HG03520 (cell line): Measurements from ENCODE around the gene ATP8A1.

ENCODE experiments used
- ATAC-seq: cut with Tn5 transposase; IDR thresholded peaks from one replicate; pipeline ENCODE4 v1.9.1; 2021; ENCODE audit warnings: mild to moderate bottlenecking, moderate library complexity; ENCODE audit not compliant: unreplicated experiment

The ATP8A1 gene

DNA sequence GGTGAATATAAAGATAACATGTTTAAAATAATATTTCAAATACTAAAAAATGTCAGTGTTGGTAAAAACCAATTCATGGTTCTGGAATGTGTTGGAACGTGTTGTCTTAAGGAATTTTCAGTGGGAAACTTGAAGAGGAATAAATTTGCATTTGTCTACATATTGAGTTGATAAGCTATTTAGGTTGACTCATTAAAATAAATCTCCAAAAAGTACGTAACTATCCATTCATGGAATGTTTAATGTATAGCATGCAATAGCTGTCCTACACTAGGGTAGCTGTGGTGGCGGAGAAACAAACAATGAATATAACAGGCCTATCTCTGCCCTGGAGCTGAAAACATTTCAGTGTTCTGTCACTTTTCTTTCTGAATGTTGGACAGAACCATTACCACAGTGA is 239.4 kb downstream of the ATP8A1 start:
- ATAC-seq, result no peak

DNA sequence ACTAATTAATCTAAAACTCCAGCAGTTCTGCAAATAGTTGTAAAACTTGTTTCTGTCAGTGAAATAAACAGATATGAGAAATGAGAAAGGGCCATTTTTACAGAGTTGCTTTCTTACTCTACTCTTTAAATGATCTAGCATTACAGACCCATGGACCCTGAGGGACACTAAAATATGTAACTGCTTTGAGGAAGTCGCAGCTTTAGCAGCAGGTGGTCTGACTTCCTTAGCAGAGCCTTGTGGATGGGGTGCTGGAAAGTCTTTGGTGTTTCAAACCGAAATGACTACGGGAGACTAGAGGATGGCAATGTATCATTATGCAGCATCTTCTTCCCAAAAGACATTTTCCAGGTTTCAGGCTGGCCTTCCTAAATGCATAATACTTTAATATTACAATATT is 240.9 kb downstream of the ATP8A1 start:
- no peak for ATAC-seq

DNA sequence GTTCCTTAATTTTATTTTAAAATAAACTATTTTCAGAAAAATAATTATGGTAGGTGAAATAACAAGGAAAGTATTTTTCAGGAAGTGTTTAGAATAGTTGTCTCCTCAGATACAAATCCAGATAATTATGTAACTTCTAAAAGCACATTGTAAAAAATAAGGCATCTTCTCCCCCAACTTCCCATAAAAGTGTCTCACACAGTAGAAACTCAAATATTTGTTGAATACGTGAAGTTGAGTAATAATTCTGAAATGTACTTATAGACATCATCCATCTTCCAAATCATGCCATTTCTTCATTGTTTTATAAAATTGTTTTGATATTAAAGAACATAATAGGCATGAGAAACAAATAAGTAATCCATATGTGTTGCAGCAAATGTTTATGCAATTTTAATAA is 241.6 kb downstream of the ATP8A1 start:
- no peak for ATAC-seq

DNA sequence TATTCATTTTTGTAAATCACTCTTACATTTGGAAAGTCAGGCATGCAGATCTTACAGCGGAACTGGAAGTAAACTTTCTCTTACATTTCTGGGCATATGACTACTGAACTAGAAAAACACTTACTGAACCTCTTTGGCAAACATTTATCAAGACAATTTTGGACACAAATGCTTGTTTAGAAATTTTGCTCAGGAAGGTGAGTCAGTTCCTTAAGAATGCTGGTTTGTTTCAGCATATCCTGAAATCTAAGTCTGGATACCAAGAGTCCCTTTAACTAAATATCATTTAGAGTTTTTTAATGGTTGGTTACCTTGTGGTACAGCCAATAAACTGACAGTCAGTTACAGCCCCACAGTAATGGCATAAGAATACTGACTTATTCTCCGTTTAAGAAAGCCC is 244.7 kb downstream of the ATP8A1 start:
- no peak for ATAC-seq

DNA sequence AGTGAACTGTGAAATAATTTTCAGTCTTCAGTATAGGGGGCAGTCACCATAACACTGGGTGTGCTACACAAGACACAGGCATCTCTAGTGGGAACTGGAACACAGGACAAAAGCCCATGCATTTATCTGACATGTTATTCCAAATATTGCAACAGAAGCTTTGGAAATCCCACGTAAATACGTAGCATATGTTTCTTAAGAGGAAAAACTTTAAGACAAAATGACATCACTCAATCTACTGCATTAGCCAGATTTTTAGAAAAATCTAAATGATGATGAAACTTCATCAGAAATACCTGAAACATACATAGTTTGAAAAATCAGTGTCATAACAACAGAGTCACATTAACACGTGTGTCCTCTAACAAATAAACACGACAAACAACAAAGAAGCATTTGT is 245.1 kb downstream of the ATP8A1 start:
- no peak for ATAC-seq

DNA sequence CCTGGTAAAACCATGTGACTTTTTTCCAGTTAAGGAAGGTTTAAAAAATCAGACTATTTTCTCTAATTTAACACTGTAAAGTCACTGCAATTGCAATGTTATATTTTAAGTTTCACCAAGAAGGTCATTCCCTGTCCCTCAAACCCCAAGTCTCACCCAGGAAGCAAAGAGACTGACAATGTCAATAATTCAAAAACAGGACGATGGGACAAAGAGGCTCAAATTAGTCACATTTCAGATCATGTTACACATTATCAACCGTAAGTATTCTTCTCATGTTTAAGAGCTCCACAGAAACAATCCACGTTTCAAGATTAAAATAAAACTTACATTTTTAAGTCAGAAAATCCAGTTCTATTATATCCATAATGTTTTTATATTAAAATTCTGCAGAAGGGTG is 246.5 kb downstream of the ATP8A1 start:
- ATAC-seq, result no peak

DNA sequence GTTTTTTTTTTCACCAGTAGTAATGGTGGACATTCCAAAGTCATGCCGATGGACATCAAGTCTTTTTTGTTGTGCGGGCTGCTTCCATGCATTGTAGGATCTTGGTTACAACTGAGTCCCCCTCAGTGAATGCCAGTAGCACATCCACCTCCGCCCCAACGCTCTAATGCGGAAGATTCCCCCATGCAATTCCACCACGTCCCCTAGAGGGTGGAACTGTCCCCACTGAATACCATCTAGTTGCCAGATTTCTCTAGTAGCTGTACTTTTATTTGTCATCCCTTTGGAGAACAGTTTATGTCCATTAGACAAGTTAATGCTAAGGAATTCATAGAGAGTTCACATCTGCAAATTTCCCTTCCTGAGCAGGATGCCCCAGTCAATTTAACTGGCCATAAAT is 252.9 kb downstream of the ATP8A1 start:
- ATAC-seq, result no peak

DNA sequence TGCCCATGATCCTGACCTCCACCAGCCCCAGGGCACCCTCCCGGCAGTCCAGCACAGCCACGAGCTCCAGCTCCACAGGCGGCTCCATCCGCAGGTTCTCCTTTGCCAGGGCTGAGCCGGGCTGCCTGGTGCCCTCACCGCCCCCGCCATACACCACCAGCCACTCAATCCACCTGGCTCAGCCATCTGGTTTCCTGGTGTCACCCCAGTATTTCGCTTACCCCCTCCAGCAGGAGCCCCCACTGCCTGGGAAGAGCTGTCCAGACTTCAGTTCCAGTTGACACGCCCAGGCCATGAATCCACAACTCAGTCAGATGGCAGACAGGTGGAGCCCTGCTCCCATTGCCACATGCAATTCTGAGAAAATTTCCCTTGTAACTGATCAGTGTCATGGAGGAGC is 255.7 kb downstream of the ATP8A1 start:
- ATAC-seq, result no peak

DNA sequence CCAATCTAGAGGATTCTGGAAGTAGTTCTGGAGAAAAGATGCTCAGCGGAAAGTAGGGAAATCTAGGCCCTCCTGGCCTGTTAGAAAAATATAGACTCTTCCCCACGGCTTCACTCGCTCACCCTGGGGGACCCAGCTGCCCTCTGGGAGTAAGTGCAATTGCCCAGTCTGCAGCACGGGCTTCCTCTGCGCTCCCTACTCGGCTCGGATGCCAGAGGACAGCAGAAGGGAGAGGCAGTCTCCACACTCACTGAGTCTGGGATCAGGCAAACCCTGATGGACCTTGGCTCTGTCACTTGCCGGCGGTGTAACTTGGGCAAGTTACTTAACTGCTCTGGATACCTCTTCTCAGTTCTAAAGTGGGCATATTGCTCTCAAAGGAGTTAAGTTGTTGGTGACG is 257.5 kb downstream of the ATP8A1 start:
- ATAC-seq, result no peak

DNA sequence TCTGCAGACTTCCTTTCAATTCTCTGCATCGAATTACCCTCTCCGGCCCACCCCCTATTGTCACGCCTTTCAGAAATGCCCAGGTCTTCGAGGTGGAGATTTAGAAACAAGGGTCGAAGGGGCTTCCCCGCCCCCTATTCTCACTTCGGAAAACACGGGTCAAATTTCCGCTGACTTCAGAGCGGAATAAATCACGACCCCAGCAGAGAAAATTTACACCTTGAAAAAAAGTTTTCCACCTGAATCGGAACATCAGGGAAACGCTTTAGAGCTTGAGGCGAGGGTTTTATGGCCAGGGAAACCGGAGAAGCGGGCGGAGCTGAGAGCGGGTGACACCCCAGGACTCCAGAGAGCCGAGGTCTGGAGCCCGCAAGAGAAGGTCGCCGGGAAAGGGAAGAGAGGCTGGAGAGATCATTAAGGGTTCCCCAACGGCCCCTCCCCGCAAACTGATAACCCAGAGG is 258.0 kb downstream of the ATP8A1 start:
- no peak for ATAC-seq

DNA sequence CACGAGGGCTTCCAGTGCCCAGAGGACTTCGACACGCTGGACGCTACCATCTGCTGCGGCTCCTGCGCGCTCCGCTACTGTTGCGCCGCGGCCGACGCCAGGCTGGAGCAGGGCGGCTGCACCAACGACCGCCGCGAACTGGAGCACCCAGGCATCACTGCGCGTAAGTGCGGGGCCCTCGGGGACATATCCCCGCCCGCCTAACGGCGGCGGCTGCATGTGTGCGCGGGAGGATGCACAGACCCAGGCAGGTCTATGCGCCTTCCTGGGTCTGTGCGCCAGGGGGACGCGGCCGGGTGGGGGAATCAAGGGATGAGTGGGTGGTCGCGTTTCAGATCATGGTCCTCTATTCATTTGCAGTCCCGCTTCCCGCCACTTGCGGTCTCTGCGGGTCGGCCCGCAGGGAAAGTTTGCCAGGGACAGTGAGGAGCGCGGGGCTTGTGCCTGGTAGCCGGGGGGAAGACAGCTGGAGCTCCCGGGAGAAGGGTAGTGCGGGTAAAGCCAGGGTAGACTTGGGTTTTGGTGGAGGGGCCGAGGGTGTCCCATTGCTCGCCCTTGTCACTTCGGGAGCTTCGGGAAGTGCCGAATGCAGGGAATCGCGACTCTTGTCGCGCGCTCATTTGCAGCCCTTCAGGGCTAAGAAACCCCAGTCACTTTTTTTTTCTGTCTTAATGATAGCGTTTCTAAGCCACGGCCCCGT is 258.6 kb downstream of the ATP8A1 start:
- ATAC-seq, result peak; percentile 43

DNA sequence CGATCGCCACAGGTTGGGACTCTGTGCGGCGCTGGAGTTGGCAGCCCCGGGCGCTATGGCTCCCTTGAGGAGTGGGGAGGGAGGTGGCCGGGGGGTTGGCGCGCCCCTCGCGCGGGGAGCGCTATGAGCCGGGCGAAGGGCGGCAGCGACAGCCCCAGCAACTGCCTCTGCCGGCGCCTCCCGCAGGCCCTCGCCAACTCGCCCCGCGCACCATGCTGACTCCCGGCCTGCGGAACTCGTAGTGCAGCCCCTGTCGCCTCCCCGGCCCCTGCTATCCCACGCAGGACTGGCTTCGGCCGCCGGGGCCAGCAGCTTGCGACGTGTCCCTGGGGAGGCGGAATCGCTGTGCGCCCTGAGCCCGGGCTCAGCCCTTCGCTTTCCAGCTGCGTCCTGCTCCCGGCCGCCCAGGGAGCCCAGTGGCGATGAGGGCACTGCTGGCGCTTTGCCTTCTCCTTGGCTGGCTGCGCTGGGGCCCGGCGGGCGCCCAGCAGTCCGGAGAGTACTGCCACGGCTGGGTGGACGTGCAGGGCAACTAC is 259.2 kb downstream of the ATP8A1 start:
- peak; percentile 26 for ATAC-seq

DNA sequence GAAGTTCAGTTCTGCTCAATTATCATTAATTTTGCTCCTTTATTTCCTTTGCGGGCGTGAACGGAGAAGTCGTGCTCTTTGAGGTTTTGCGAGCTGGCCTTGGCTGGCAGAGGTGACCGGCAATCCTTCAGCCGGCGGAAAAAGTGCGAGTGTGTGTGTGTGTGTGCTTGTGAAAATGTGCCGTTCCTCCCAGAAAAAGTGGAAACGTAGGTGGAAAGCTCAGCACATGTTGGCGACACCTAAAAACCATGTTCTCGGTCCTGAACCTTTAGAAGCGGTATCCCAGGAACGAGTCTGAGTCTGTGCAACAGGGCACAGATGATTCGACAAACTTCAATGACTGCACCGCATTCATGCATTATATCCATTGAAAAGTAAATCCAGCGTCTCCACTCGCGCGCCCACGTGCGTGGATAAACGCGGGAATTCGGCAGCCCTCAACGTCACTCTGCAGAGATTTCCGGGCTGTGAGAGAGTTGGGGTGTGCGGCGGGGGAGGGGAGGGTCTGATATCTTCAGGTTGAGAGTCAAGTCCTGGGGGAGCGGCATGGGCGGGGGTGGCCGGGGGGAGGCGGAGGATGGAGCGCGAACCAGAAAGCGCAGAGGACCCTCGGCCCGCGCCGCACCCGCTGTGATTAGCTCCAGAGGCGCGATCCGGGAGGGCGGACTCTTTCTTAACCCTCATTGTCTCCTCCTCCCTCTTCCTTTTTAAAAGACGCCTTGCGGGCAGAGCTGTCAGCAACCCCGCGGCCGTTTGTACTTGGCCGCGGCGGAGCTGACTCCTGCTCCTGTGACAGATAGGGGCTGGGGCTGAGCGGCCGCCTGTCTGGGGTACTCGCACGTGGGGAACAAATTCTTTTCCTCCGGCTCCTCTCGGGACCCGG is 259.9 kb downstream of the ATP8A1 start, which contains the start of gene SHISA3:
TSS of gene SHISA3 (plus strand) at position 737 of the 883 bp plus-strand sequence. CDS start 569 bp downstream, outside the sequence.
- ATAC-seq, result peak; percentile 39

DNA sequence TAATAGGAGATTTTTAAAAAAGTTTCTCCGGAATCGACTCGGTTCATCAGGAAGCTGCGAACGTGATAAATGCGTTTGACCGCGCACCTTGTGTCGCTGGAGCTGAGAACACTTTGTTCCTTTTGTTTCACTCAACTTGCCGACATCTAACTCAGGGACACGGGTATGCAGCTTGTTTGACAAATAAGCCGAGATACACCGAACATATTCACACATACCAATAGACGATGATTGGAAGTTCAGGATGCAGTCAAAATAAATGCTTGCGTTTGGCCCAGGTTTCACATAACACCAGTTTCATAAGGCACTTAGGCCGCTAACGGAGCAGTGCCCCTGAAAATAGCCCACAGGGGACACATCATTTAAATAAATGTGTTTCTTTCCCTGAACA is 260.5 kb downstream of the ATP8A1 start:
- ATAC-seq, result no peak

DNA sequence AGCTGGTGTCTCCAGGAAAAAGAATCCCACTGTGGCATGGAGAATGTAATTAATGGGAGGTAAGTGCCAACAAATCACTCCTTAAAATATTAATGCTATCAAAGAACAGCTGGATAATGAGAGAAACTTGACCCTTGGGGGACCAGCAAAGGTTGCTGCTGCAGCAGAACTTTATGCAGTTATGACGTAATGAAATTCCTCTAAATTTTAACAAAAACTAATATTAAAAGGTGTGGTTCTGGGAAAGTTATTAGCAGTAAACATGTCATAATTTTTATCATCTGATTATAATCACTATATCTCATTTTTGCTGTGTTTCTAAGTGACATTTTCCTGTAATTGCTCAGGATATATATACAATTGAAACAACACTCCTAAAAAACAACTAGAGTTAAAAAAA is 261.3 kb downstream of the ATP8A1 start:
- no peak for ATAC-seq

DNA sequence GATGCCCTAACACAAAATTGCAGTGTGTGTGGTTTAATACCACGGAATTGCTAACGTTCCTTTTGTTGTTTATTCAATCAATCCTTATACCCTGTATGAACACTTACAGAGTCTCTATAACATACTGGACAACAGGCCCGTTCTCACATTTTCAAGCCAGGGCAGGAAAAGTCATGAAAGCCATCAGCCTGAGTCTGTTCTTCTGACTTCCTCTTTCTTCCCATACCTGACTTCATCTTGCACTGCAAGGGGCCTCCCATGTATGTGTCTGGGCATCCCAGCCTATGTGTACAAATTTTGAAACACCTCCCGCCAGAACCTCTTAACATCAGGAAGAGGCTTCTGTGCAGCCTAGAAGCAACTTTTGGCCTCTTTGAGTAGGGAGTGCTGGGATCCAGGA is 264.5 kb downstream of the ATP8A1 start:
- no peak for ATAC-seq

DNA sequence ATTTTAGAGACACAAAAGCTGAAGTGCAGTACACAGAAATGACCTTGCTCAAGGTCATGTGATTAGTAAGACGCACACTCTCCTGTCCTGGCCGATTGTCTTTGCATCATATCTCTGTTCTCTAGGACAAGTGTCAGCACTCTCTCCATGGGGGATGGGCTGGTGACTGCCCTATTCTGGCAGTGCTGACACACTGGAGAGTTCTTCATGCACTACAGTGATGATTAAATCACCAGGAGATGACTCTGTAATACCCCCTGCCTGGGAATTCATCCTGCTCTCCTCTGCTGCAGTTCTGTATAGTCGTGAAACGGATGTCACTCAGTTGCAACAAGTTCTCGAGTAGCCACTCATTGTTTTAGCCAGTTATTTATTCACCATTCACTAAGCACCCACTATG is 264.9 kb downstream of the ATP8A1 start:
- no peak for ATAC-seq

DNA sequence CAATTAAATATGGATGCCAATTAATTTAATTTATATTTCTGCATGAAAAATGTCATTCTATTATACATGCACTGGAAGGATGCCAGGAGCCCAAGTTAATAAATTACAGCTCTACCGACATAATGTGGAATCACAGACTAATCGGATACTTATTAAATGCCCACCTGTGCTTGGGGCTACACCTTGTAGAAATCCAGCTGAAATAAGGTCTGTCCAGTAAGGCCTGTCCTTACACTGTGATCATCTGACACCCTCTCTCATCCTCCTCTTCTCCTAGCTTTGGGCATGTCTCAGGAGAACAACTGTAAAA is 265.6 kb downstream of the ATP8A1 start:
- no peak for ATAC-seq

DNA sequence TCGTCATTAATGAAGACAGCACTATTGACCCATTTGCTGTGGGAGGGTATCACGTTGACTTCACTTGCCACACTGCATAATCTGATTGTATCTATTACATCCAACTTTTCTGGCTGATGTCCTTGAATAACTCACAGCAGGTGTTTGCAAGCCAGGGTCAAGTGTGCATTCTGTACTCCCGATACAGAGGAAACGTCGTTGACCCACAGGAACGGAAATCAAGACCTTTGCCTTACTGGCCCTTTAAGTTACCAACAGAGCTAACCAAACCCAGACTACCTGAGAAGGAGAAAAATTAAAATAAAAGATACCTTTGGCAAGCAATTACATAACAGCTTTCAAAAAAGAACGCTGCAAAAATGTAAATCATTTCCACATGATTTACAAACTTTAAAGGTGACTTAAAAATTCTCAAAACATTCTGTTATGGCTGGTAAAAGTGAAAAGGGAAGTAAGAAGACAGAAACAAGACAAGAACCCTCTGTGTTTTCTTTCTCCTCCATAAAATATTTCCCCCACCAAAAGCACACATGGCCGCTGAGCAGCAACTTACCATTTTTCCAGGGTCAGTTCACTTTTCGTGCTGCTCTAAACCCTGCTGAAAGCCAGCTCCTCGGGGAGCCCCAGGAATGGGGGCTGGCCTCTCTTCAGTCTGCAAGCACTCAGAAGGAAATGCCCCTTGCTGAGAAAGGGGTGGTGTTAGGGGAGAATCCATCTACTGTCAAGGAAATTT is 266.1 kb downstream of the ATP8A1 start:
- ATAC-seq, result peak; percentile 39

DNA sequence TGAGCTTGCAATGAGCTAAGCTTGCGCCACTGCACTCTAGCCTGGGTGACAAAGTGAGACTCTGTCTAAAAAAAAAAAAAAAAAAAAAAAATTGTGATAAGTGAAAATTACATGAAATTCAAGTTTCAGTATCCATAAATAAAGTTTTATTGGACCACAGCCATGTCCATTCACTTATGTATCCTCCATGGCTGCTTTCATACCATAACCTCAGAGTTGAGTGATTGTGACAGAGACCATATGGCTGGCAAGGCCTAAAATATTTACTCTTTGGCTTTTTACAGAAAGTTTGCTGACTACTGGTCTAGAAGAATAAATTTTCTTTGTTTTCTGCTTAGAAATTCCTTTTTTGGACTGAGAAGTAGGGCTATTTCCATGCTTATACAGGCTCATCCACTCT is 271.4 kb downstream of the ATP8A1 start:
- no peak for ATAC-seq

DNA sequence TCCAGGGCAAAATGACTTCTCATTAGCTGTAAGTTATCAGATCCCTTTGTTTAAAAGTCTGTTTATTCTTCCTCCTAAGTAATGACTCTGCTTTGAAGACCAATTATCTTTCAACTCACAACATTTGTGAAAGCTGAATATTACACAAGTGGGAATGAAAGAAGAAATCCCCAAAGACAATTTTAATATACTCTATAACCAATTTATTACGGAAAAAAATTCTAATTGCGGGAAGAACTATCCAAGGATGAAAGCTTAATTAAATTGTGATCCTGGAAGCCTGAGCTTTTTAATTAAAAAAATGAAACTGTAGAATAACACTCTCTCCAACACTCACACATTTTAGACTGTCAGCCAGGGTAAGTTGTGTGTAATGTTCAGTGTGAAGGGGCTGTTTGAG is 275.2 kb downstream of the ATP8A1 start:
- no peak for ATAC-seq
